Endothelial cell of umbilical vein (primary cell): Measurements from ENCODE around the gene B4GALT5. TPM values are rescaled to one million over a fixed set of nuclear protein-coding genes. Genes with fewer than 3 reads are reported as not detected.

Experiments
- BruUV-seq: library from RNA; stranded (reverse); fragments of 400-500 nt; replicated peaks from 2 replicates; lab custom pipeline; 2021; lab: Mats Ljungman, UMichigan
- CTCF ChIA-PET: fragments of 300-600, 350-600 bp; sonication (Branson Sonifier 250); formaldehyde crosslinking; loops from one replicate; lab custom pipeline; 2021; ENCODE audit warnings: antibody characterized with exemption, inconsistent platforms; lab: Charles Lee
- POLR2A ChIA-PET: fragments of 300-600, 350-600 bp; sonication (Branson Sonifier 250); formaldehyde crosslinking; loops from one replicate; lab custom pipeline; 2021; ENCODE audit warnings: antibody characterized with exemption, inconsistent platforms; lab: Charles Lee
- DNase-seq: peaks from one replicate; pipeline ENCODE4 v3.0.0-alpha.2; 2011; ENCODE audit warnings: low read depth, low spot score
- FAIRE-seq: peaks from 2 replicates; lab custom pipeline; 2011; peaks lifted over from hg19 to GRCh38; lab: Jason Lieb, UNC
- H2AFZ ChIP-seq: 2 replicates; pipeline ENCODE4 v1.6.0; 2012; ENCODE audit warnings: low read depth, low read length, control low read depth, inconsistent platforms
- H3K27ac ChIP-seq: 2 replicates; pipeline ENCODE4 v1.5.1; 2011; ENCODE audit warnings: low read depth, mild to moderate bottlenecking, control low read depth, low read length, moderate library complexity; ENCODE audit not compliant: insufficient read depth
- H3K27me3 ChIP-seq, 2 experiments: 2 replicates each; pipeline versions ENCODE4 v1.6.0 to v1.6.1; 2011; ENCODE audit warnings: low read length in 2 of 2, mixed read lengths in 1 of 2; ENCODE audit not compliant: control insufficient read depth in 2 of 2, insufficient read depth in 2 of 2
- H3K36me3 ChIP-seq, 2 experiments: 2 replicates in 1 of 2; 3 replicates in 1 of 2; pipeline ENCODE4 v1.5.1; 2011; ENCODE audit warnings: low read length in 2 of 2, mild to moderate bottlenecking in 1 of 2, moderate library complexity in 1 of 2; ENCODE audit not compliant: control insufficient read depth in 2 of 2, insufficient read depth in 2 of 2; ENCODE audit errors: extremely low read depth in 1 of 2
- H3K4me1 ChIP-seq: 3 replicates; pipeline ENCODE4 v1.5.1; 2011; ENCODE audit warnings: mild to moderate bottlenecking, low read length; ENCODE audit not compliant: control insufficient read depth, insufficient read depth; ENCODE audit errors: extremely low read depth
- H3K4me2 ChIP-seq: 2 replicates; pipeline ENCODE4 v1.6.1; 2011; ENCODE audit warnings: low read length, control low read depth, mixed read lengths; ENCODE audit not compliant: insufficient read depth
- H3K4me3 ChIP-seq, 3 experiments: fragments of 200-600 bp in 1 of 3; sonication (generic), shearing (Covaris generic) in 1 of 3; replicated peaks in 1 of 3; 2 replicates each; pipeline ENCODE4 v1.5.1; 2011 to 2016; ENCODE audit warnings: control low read depth in 3 of 3, low read length in 3 of 3, mild to moderate bottlenecking in 2 of 3, inconsistent platforms in 1 of 3, low read depth in 1 of 3, moderate library complexity in 1 of 3; ENCODE audit not compliant: insufficient read depth in 1 of 3
- H3K79me2 ChIP-seq: 2 replicates; pipeline ENCODE4 v1.6.0; 2012; ENCODE audit warnings: low read length, inconsistent platforms; ENCODE audit not compliant: control insufficient read depth, insufficient read depth
- H3K9ac ChIP-seq: replicated peaks from 2 replicates; pipeline ENCODE3; 2011; ENCODE audit warnings: low read length, control low read depth; ENCODE audit not compliant: insufficient read depth; ENCODE audit errors: extremely low read depth
- H3K9me1 ChIP-seq: replicated peaks from 3 replicates; pipeline ENCODE4 v1.6.0; 2011; ENCODE audit warnings: mild to moderate bottlenecking, low read length; ENCODE audit not compliant: control insufficient read depth, insufficient read depth; ENCODE audit errors: extremely low read depth
- H3K9me3 ChIP-seq: replicated peaks from 2 replicates; pipeline ENCODE4 v1.5.1; 2012; ENCODE audit warnings: low read length, inconsistent platforms; ENCODE audit not compliant: control insufficient read depth, insufficient read depth
- H4K20me1 ChIP-seq: replicated peaks from 2 replicates; pipeline ENCODE3; 2011; ENCODE audit warnings: mild to moderate bottlenecking, low read length; ENCODE audit not compliant: control insufficient read depth, insufficient read depth; ENCODE audit errors: extremely low read depth
- CTCF ChIP-seq, 2 donors: IDR thresholded peaks; 1 replicate in 1 of 2; 2 replicates in 1 of 2; pipeline ENCODE4 v1.5.1; 2011; ENCODE audit warnings: low read length in 2 of 2, mild to moderate bottlenecking in 2 of 2, moderate library complexity in 2 of 2, control low read depth in 1 of 2, inconsistent platforms in 1 of 2, low read depth in 1 of 2; ENCODE audit not compliant: insufficient read depth in 1 of 2; ENCODE audit errors: extremely low read depth in 1 of 2
- EZH2 ChIP-seq: IDR thresholded peaks from 2 replicates; pipeline ENCODE4 v1.6.1; 2012; ENCODE audit warnings: borderline replicate concordance, low read depth, mild to moderate bottlenecking, moderate library complexity, low read length, inconsistent platforms; ENCODE audit not compliant: severe bottlenecking
- FOS ChIP-seq: IDR thresholded peaks from 2 replicates; pipeline ENCODE4 v1.6.1; 2011; ENCODE audit warnings: mild to moderate bottlenecking, low read length, moderate library complexity, borderline replicate concordance; ENCODE audit not compliant: insufficient read depth
- GATA2 ChIP-seq: IDR thresholded peaks from 2 replicates; pipeline ENCODE4 v1.7.0; 2011; ENCODE audit warnings: low read depth, mild to moderate bottlenecking, moderate library complexity, mixed read lengths, low read length; ENCODE audit not compliant: insufficient read length, insufficient read depth
- JUN ChIP-seq: IDR thresholded peaks from 2 replicates; pipeline ENCODE4 v1.6.1; 2011; ENCODE audit warnings: borderline replicate concordance, low read depth; ENCODE audit not compliant: insufficient read length, insufficient read depth
- MAX ChIP-seq: IDR thresholded peaks from 2 replicates; pipeline ENCODE4 v1.6.1; 2011; ENCODE audit not compliant: insufficient read depth, insufficient read length
- MYC ChIP-seq: IDR thresholded peaks from one replicate; pipeline ENCODE4 v1.6.1; 2011; ENCODE audit warnings: mild to moderate bottlenecking, low read depth, low read length
- POLR2A ChIP-seq: IDR thresholded peaks from 2 replicates; pipeline ENCODE4 v1.6.1; 2012; ENCODE audit warnings: low read depth, mild to moderate bottlenecking, control low read depth, low read length
- POLR2AphosphoS5 ChIP-seq: IDR thresholded peaks from 2 replicates; pipeline ENCODE4 v1.6.1; 2012; ENCODE audit warnings: low read depth, mild to moderate bottlenecking, control low read depth, low read length, moderate library complexity; ENCODE audit not compliant: insufficient read depth
- dilution Hi-C: fragments of 300-500 bp; cut with MboI; formaldehyde crosslinking; loops from one replicate; pipeline ENCODE4 v1.15.0; 2019; ENCODE audit warnings: low sequenced_read_pairs; ENCODE audit not compliant: extremely low pct_ligation_motif_present
- intact Hi-C: fragments of 100-400 bp; cut with micrococcal nuclease; formaldehyde crosslinking; loops from one replicate; pipeline ENCODE4 v1.10.0; 2022
- polyA plus RNA-seq, 4 experiments: library from polyadenylated mRNA; depleted of rRNA in 3 of 4; stranded (reverse) in 3 of 4; unstranded in 1 of 4; fragments of >200 nt; gene quantifications; 2 replicates each; pipeline versions ENCODE4 v1.2.1 to v1.2.3, GENCODE V29; 2011 to 2012; ENCODE audit warnings: missing spikeins in 1 of 4
- total RNA-seq: library from RNA; stranded (reverse); gene quantifications from 2 replicates; pipeline ENCODE4 v1.2.3, GENCODE V29; 2021

B4GALT5 gene
- total and polyA plus RNA-seq, 2 donors (not counting 3 experiments of a cell fraction or from before 2014, with no cell fraction given), result 54.4 to 70.1 TPM

GRCh38 chr20:49684335-49684997 lies 29.2 kb downstream of the B4GALT5 start:
- H3K27ac ChIP-seq, result no peak overlapping the region
- no peaks in the 10 kb centered on the region for H3K9me3 ChIP-seq
- H3K79me2 ChIP-seq, result peaks cover 96% of the 10 kb centered on the region
- no peak overlapping the region for H3K4me2 ChIP-seq
- no peaks in the 10 kb centered on the region for H4K20me1 ChIP-seq
- peaks cover 0 to 2% of the 10 kb centered on the region in 2 experiments for H3K36me3 ChIP-seq
- H3K9ac ChIP-seq, result no peak overlapping the region
- peaks cover 12% of the 10 kb centered on the region for H3K4me1 ChIP-seq
- no peak overlapping the region for H2AFZ ChIP-seq
- intact Hi-C loops (no loop called here), dilution Hi-C loops (no loop called here)
- no TSS peak for BruUV-seq
- no peaks in the 10 kb centered on the region for H3K27me3 ChIP-seq
- ChIA-PET POLR2A (no interaction called here), CTCF (interaction anchor here (0.6 to 1.6 kb wide), 3 partner anchors 12 to 128 kb away, joined by 3 to 6 read pairs (median 6); partner anchors contain the start of gene SLC9A8)
- DNase-seq (no peak), FAIRE-seq (no peak)
- no peaks in the 10 kb centered on the region for H3K9me1 ChIP-seq
- no peak overlapping the region for H3K4me3 ChIP-seq
- TF ChIP-seq MAX (no peak), POLR2A (no peak), CTCF (IDR thresholded peaks at IDR 0.05; ENCODE audit: extremely low read depth in 1 of 2, insufficient read depth in 1 of 2, low read depth in 1 of 2, low read length in 2 of 2) (no peak), JUN (no peak), MYC (no peak), EZH2 (no peak), FOS (no peak), POLR2AphosphoS5 (no peak), GATA2 (no peak)
